Loucy (cell line): ENCODE data around the gene MBD4.

Experiments used
- H2AFZ ChIP-seq: fragments of 200-600 bp; sonication (generic); 2 replicates; pipeline ENCODE4 v1.6.0; 2016; ENCODE audit warnings: antibody characterized with exemption, mild to moderate bottlenecking, low read length, moderate library complexity
- H3F3A ChIP-seq: fragments of 200-600 bp; 2 replicates; pipeline ENCODE4 v1.6.0; 2016; ENCODE audit warnings: antibody characterized with exemption, low read depth, mild to moderate bottlenecking
- H3K27me3 ChIP-seq: fragments of 200-600 bp; sonication (generic); 2 replicates; pipeline ENCODE4 v1.6.1; 2014; ENCODE audit warnings: low read length, mild to moderate bottlenecking; ENCODE audit not compliant: insufficient read depth, poor library complexity, severe bottlenecking
- H3K36me3 ChIP-seq: fragments of 200-600 bp; sonication (generic); 2 replicates; pipeline ENCODE4 v1.6.1; 2016; ENCODE audit warnings: low read length; ENCODE audit not compliant: insufficient read depth
- H3K4me1 ChIP-seq: fragments of 200-600 bp; sonication (generic); 2 replicates; pipeline ENCODE4 v1.5.1; 2014; ENCODE audit warnings: low read length, mild to moderate bottlenecking; ENCODE audit not compliant: insufficient read depth, poor library complexity, severe bottlenecking
- H3K4me2 ChIP-seq: fragments of 200-600 bp; sonication (generic); 2 replicates; pipeline ENCODE4 v1.6.0; 2014; ENCODE audit warnings: antibody characterized with exemption, low read length, low read depth, mild to moderate bottlenecking; ENCODE audit not compliant: poor library complexity, severe bottlenecking
- H3K4me3 ChIP-seq: fragments of 200-600 bp; sonication (generic); 2 replicates; pipeline ENCODE4 v1.5.1; 2014; ENCODE audit warnings: low read length, mild to moderate bottlenecking, mixed read lengths; ENCODE audit not compliant: poor library complexity, severe bottlenecking
- H3K79me2 ChIP-seq: fragments of 200-600 bp; sonication (generic); 2 replicates; pipeline ENCODE4 v1.6.1; 2014; ENCODE audit warnings: low read length; ENCODE audit not compliant: insufficient read depth
- H3K9ac ChIP-seq: fragments of 200-600 bp; sonication (generic); 2 replicates; pipeline ENCODE4 v1.6.0; 2014; ENCODE audit warnings: mild to moderate bottlenecking, low read depth, low read length, moderate library complexity; ENCODE audit not compliant: poor library complexity, severe bottlenecking
- H3K9me2 ChIP-seq: fragments of 200-600 bp; sonication (generic); replicated peaks from 2 replicates; pipeline ENCODE4 v1.6.1; 2016; ENCODE audit warnings: low read depth, low read length, mixed read lengths
- H3K9me3 ChIP-seq: fragments of 200-600 bp; sonication (generic); 2 replicates; pipeline ENCODE4 v1.6.1; 2014; ENCODE audit warnings: mild to moderate bottlenecking, antibody characterized with exemption, low read length, low read depth; ENCODE audit not compliant: insufficient read depth
- H4K20me1 ChIP-seq: fragments of 200-600 bp; sonication (generic); 2 replicates; pipeline ENCODE4 v1.6.0; 2014; ENCODE audit warnings: antibody characterized with exemption, low read length, mild to moderate bottlenecking; ENCODE audit not compliant: insufficient read depth, poor library complexity, severe bottlenecking
- EZH2phosphoT487 ChIP-seq: fragments of 200-600 bp; IDR thresholded peaks from 2 replicates; pipeline ENCODE4 v1.6.1; 2018; ENCODE audit warnings: antibody characterized with exemption, mild to moderate bottlenecking, moderate library complexity, borderline replicate concordance
- TF ChIP-seq, protein P1 (sequence below): fragments of 200-600 bp; sonication (generic); conservative IDR thresholded peaks from 2 replicates; pipeline ENCODE4 v1.5.1; 2014; ENCODE audit warnings: mild to moderate bottlenecking, antibody characterized with exemption, low read length

Gene MBD4

DNA sequence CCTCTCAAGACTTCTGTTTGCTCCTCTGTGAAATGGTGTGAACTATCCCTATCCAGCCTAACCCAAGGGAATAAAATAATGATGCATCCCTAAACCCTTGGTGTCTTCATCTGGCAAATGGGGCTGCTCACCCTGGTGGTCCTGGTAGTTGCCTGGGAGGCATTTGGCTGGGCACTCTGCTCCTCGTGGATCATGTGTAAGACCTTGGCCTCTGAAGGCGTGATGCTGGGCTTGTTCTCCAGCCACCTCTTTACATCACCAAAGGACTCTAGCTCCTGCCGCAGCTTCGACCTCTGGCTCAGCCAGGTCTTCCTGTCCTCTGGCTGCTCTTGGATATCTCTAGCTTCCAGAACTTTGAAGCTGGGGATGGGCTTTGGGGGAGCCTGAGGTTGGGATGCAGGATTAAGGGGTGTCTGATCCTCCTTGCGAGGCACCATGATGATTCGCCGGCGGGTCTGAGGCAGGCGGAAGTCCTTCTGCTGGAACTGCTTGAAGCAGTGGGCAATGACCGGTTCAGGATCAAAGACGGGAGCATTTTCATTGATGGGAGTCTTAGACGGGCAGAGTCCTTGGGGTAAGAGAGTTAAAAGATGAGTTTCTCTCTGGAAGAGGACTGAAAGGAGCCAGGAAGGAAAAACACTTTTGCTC lies 18.4 kb downstream of the MBD4 start:
- H3K9me3 ChIP-seq, result no peaks in the 10 kb centered on the region
- H3K27me3 ChIP-seq, result no peaks in the 10 kb centered on the region
- H3K36me3 ChIP-seq, result no peaks in the 10 kb centered on the region
- TF ChIP-seq, protein P1, sequence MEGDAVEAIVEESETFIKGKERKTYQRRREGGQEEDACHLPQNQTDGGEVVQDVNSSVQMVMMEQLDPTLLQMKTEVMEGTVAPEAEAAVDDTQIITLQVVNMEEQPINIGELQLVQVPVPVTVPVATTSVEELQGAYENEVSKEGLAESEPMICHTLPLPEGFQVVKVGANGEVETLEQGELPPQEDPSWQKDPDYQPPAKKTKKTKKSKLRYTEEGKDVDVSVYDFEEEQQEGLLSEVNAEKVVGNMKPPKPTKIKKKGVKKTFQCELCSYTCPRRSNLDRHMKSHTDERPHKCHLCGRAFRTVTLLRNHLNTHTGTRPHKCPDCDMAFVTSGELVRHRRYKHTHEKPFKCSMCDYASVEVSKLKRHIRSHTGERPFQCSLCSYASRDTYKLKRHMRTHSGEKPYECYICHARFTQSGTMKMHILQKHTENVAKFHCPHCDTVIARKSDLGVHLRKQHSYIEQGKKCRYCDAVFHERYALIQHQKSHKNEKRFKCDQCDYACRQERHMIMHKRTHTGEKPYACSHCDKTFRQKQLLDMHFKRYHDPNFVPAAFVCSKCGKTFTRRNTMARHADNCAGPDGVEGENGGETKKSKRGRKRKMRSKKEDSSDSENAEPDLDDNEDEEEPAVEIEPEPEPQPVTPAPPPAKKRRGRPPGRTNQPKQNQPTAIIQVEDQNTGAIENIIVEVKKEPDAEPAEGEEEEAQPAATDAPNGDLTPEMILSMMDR, result no peak
- no peak for TF ChIP-seq EZH2phosphoT487
- H2AFZ ChIP-seq, result no peak overlapping the region
- no peaks in the 10 kb centered on the region for H4K20me1 ChIP-seq
- no peaks in the 10 kb centered on the region for H3K79me2 ChIP-seq
- H3K4me1 ChIP-seq, result peaks cover 12% of the 10 kb centered on the region
- no peak overlapping the region for H3K4me2 ChIP-seq
- H3K9me2 ChIP-seq, result no peaks in the 10 kb centered on the region
- H3K9ac ChIP-seq, result no peak overlapping the region
- H3F3A ChIP-seq, result no peaks in the 10 kb centered on the region
- no peak overlapping the region for H3K4me3 ChIP-seq

DNA sequence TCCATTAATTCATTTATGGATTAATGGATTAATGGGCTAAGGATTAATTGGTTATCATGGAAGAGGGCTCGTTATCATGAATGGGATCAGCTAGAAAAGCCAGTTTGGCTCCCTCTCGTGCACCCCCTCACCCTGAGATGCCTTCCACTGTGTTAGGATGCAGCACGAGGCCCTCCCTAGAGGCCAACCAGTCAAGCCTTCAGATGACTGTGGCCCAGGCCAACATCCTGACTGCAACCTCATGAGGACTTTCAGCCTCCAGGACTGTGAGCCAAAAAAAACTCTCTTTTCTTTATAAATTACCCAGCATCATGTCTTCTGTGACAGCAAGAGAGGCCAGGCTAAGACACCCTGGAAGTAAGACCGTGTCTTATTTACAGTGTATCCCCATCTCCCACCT lies 20.3 kb downstream of the MBD4 start:
- Histone ChIP-seq H3K36me3 (no peaks in the 10 kb centered on the region), H3K4me3 (no peak overlapping the region)
- TF ChIP-seq, protein P1, result no peak
- no peak for TF ChIP-seq EZH2phosphoT487

DNA sequence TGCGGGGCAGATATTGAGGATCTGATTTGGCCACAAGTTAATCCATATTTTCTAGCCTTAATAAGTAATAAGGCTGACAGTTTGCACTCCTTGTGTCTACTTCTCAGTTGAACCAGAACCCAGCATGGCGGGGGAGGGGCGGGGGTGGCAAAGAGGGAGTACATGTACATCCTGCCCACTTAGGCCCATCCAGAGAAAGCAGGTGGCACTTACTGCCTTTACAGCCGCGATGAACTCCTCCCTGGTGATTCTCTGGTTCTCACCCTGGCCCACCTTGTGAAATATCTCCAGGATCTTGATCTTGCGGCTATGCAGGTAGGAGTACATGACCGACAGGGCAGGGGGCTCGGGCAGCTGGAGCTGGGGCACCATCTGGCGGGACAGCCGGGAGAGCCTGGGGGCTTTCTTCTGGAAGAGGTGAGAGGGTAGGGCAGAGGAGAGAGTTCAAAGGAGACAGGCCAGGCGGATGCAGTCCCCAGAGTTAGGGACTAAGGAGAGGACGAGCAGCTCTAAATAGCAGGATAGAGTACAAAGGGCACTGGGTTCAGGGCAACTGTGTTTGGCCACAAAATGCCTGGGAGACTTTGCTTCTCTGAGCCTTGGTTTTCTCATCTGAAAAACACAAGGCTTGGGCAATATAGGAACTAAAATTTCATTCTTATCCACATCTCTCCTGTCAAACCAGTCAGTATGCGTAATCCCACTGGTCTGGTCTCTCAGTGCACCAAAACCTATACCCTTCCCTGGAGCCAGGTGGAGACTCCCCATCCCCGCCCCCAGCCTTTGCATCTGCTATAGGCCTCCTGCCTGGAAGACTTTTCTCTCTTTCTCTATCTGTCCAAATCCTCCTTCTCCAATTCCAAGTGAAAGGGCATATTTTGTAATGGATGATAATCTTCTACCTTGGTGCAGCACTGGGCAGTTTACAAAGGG lies 21.4 kb downstream of the MBD4 start:
- Histone ChIP-seq H3K4me3 (no peak overlapping the region), H3K9me2 (no peaks in the 10 kb centered on the region), H2AFZ (no peak overlapping the region), H3K79me2 (no peaks in the 10 kb centered on the region), H3K4me2 (no peak overlapping the region), H4K20me1 (no peaks in the 10 kb centered on the region), H3K9me3 (no peaks in the 10 kb centered on the region), H3K36me3 (no peaks in the 10 kb centered on the region), H3K4me1 (no peaks in the 10 kb centered on the region), H3K9ac (no peak overlapping the region), H3K27me3 (no peaks in the 10 kb centered on the region), H3F3A (no peaks in the 10 kb centered on the region)
- no peak for TF ChIP-seq EZH2phosphoT487
- TF ChIP-seq, protein P1, result no peak

More for the DNA sequence above, 20.3 kb downstream of the MBD4 start:
- Histone ChIP-seq H3F3A (no peaks in the 10 kb centered on the region), H3K9me3 (no peaks in the 10 kb centered on the region), H3K9me2 (no peaks in the 10 kb centered on the region), H2AFZ (no peak overlapping the region), H3K79me2 (no peaks in the 10 kb centered on the region), H3K4me1 (peaks cover 5% of the 10 kb centered on the region), H3K27me3 (no peaks in the 10 kb centered on the region), H3K9ac (no peak overlapping the region), H4K20me1 (no peaks in the 10 kb centered on the region), H3K4me2 (no peak overlapping the region)
